AG09319 (cell line): Measurements from ENCODE around the gene ACAP3.

ENCODE experiments used
- DNase-seq: peaks from one replicate; pipeline ENCODE4 v3.0.0-alpha.2; 2010; ENCODE audit warnings: low read depth; ENCODE audit errors: extremely low read depth
- CTCF ChIP-seq: IDR thresholded peaks from 2 replicates; pipeline ENCODE4 v1.5.1; 2011; ENCODE audit warnings: low read depth, mild to moderate bottlenecking, inconsistent platforms, low read length, moderate library complexity

The ACAP3 gene

GRCh38 chr1:1310476-1311053 lies 2.8 kb upstream of the ACAP3 start:
- TF ChIP-seq CTCF: no peak
- DNase-seq: no peak

GRCh38 chr1:1310109-1310385 lies 2.3 kb upstream of the ACAP3 start:
- no peak for TF ChIP-seq CTCF
- no peak for DNase-seq

- no peak for DNase-seq
- TF ChIP-seq CTCF: no peak
Observed at GRCh38 chr1:1309251-1310108, 1.8 kb upstream of the ACAP3 start.

GRCh38 chr1:1308756-1309250 lies 1.1 kb upstream of the ACAP3 start:
- no peak for TF ChIP-seq CTCF
- DNase-seq: no peak

GRCh38 chr1:1307261-1307922 lies 338 bp downstream of the ACAP3 start:
- TF ChIP-seq CTCF: no peak
- DNase-seq: no peak

GRCh38 chr1:1306661-1307260 lies 969 bp downstream of the ACAP3 start:
- TF ChIP-seq CTCF: no peak
- DNase-seq: no peak
